NT2/D1 (cell line): Measurements from ENCODE around the gene KRT71.

ENCODE experiments used
- SUZ12 ChIP-seq: IDR thresholded peaks from 2 replicates; pipeline ENCODE4 v1.6.1; 2011; ENCODE audit not compliant: insufficient read length, insufficient read depth; ENCODE audit errors: extremely low read depth
- YY1 ChIP-seq: IDR thresholded peaks from 2 replicates; pipeline ENCODE4 v1.6.1; 2011; ENCODE audit not compliant: insufficient read length, insufficient read depth
- ZNF274 ChIP-seq: IDR thresholded peaks from 2 replicates; pipeline ENCODE4 v1.6.1; 2011; ENCODE audit warnings: mild to moderate bottlenecking, low read depth, low read length

- TF ChIP-seq SUZ12, result no peak
- no peak for TF ChIP-seq YY1
- TF ChIP-seq ZNF274, result no peak
Observed at GRCh38 chr12:52530366-52530765, 22.6 kb downstream of the KRT71 start.
